ENCODE results near the gene KAT6B. TPM values are rescaled to one million over a fixed set of nuclear protein-coding genes. Genes with fewer than 3 reads are reported as not detected.

Gene KAT6B
- total RNA-seq, 4 donors from 2014 or later: 34.2 to 84.2 (median 47.3) TPM

DNA sequence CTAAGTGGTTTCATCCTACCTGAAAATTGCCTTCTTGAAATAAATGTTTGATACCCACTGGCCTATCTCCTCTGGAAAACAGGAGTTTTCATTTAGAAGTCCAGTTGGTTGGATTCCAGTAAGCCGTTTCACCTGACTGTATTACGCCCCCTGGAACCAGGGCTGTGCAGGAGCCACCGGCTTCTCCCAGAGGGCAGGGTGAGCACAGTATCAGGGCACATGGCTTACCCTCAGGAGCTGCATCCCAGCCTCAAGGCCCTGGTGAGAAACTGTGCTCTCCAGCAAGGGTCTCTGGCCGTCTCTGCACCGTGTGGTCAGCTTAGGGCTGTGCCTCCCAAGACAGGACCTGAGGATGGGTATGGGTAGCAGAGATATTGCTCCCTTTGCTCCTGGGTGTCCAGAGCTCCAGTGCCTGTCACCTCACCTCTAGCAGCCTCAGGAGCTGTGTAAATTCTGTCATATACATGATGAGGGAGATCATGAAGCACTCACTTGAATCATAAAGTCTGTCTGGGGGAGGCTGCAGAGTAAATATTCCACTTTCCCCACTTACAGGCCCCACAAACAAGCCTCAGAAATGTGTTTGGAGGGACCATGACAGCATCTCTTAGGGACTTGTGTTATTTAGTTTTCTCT, 175.4 kb downstream of the KAT6B start:
- Histone ChIP-seq H3K27me3 (no peaks in the 10 kb centered on the region), H3K9me3 (no peaks in the 10 kb centered on the region), H3K27ac (no peak overlapping the region), H3K36me3 (peaks cover 18% of the 10 kb centered on the region), H3K4me3 (no peak overlapping the region), H3K4me1 (no peaks in the 10 kb centered on the region)
- TF ChIP-seq POLR2AphosphoS5 (IDR thresholded peaks at IDR 0.05) (no peak), POLR2A (IDR thresholded peaks at IDR 0.05) (no peak), EP300 (IDR thresholded peaks at IDR 0.05) (no peak)
- TF ChIP-seq, protein P1, sequence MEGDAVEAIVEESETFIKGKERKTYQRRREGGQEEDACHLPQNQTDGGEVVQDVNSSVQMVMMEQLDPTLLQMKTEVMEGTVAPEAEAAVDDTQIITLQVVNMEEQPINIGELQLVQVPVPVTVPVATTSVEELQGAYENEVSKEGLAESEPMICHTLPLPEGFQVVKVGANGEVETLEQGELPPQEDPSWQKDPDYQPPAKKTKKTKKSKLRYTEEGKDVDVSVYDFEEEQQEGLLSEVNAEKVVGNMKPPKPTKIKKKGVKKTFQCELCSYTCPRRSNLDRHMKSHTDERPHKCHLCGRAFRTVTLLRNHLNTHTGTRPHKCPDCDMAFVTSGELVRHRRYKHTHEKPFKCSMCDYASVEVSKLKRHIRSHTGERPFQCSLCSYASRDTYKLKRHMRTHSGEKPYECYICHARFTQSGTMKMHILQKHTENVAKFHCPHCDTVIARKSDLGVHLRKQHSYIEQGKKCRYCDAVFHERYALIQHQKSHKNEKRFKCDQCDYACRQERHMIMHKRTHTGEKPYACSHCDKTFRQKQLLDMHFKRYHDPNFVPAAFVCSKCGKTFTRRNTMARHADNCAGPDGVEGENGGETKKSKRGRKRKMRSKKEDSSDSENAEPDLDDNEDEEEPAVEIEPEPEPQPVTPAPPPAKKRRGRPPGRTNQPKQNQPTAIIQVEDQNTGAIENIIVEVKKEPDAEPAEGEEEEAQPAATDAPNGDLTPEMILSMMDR (IDR thresholded peaks at IDR 0.05): no peak
- no peak for DNase-seq (ENCODE audit: low spot score in 2 of 2)
- 89% methylated on average over 4 of the region's 5 CpGs for WGBS

DNA sequence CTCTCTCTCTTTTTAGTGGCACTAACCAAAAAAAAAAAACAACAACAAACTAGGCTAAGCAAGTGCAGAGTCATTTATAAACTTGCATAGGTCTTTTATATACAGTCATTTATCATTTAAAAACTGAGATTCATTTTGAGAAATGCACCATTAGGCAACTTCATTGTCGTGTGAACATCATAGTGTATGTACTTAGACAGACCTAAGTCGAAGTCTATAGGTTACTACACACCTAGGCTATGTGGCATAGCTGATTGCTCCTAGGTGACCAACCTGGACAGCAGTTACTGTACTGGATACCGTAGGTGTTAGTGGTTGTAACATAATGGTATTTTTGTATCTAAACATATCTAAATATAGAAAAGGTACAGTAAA, 175.9 kb downstream of the KAT6B start:
- Histone ChIP-seq H3K27ac (no peak overlapping the region), H3K4me1 (no peaks in the 10 kb centered on the region), H3K9me3 (no peaks in the 10 kb centered on the region), H3K4me3 (no peak overlapping the region), H3K27me3 (no peaks in the 10 kb centered on the region), H3K36me3 (peaks cover 13% of the 10 kb centered on the region)
- TF ChIP-seq, protein P1 (IDR thresholded peaks at IDR 0.05): no peak
- TF ChIP-seq POLR2A (IDR thresholded peaks at IDR 0.05) (no peak), POLR2AphosphoS5 (IDR thresholded peaks at IDR 0.05) (no peak), EP300 (IDR thresholded peaks at IDR 0.05) (no peak)
- WGBS: 94% methylated on average over 3 of the region's 3 CpGs
- DNase-seq (ENCODE audit: low spot score in 2 of 2): no peak

DNA sequence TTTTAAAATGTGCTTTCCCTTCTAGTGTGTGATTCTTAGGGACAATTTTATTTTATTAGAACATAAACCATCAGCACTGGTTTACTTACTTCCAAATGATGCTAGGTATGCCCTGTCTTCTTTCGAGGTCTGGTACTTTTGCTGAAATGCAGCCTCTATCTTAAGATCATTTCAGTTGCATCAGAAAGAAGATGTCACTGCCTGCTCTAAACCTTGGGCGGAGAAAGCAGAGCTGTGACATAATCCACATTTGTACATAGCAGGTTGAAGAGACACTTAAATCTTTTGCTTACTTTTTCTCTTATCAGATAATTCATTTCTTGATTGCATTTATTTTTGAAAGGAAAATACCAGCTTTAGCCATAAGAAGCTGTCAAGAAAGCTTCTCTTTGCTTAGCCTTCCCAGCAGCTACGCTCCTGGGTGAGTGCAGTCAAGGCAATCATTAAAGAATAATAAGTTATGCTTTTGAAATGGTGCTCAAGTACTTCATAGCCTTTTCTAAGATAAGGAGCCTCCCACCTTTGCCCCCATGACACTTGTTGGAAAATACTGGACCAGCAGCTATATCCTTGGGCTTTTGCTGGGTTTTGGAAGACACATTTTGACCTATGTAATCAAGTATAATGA, 176.7 kb downstream of the KAT6B start:
- 88% methylated on average over 3 of the region's 3 CpGs for WGBS
- Histone ChIP-seq H3K4me3 (no peak overlapping the region), H3K9me3 (no peaks in the 10 kb centered on the region), H3K4me1 (no peaks in the 10 kb centered on the region), H3K27me3 (no peaks in the 10 kb centered on the region), H3K36me3 (peaks cover 8% of the 10 kb centered on the region), H3K27ac (no peak overlapping the region)
- TF ChIP-seq POLR2AphosphoS5 (IDR thresholded peaks at IDR 0.05): no peak
- no peak for TF ChIP-seq POLR2A (IDR thresholded peaks at IDR 0.05)
- TF ChIP-seq, protein P1 (IDR thresholded peaks at IDR 0.05): no peak
- no peak for TF ChIP-seq EP300 (IDR thresholded peaks at IDR 0.05)
- DNase-seq (ENCODE audit: low spot score in 2 of 2): no peak

DNA sequence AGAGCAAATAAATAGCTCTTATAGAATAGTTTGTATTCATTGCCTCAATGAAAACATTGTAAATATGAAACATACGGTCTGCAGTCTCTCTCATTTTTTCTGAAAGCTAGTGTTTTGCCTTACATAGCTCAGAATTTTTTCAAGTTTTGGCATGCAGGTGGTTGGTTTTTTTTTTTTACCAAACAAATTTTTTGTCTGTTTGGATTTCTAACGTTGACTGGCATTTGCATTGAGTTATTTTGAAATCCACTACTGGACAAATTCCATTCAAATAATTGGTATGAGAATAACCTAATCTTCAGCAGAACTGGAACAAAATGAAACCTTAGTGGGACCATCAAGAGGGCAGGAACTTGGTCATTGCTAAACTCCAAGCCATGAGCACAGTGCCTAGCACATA, 177.5 kb downstream of the KAT6B start:
- no peaks in the 10 kb centered on the region for H3K4me1 ChIP-seq
- TF ChIP-seq, protein P1 (IDR thresholded peaks at IDR 0.05): no peak
- TF ChIP-seq EP300 (IDR thresholded peaks at IDR 0.05): no peak
- no peak for TF ChIP-seq POLR2A (IDR thresholded peaks at IDR 0.05)
- no peak for TF ChIP-seq POLR2AphosphoS5 (IDR thresholded peaks at IDR 0.05)
- H3K27me3 ChIP-seq: no peaks in the 10 kb centered on the region
- no peak for DNase-seq (ENCODE audit: low spot score in 2 of 2)
- no peak overlapping the region for H3K27ac ChIP-seq
- H3K4me3 ChIP-seq: no peak overlapping the region
- peaks cover 3% of the 10 kb centered on the region for H3K36me3 ChIP-seq
- H3K9me3 ChIP-seq: no peaks in the 10 kb centered on the region
- WGBS: 54% methylated on average over 2 of the region's 2 CpGs

DNA sequence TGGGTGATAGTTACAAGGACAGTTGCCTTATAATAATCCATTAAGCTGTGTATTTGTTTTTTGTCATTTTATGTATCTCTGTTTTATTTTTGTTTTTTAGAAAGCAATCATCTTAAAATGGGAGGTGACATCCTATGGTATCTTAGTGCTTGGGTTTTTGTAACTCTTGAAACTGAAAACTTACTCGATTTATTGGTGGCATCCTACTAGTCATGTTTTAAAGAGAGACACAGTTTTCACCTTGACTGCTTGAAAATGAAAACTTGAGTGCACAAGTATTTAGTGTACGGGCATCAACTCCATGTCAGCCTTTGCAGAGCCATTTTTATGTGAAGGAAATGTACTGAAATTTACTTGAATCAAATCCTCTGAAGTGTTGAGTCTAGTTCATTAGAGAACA, 181.2 kb downstream of the KAT6B start:
- TF ChIP-seq, protein P1 (IDR thresholded peaks at IDR 0.05): no peak
- TF ChIP-seq EP300 (IDR thresholded peaks at IDR 0.05) (no peak), POLR2A (IDR thresholded peaks at IDR 0.05) (no peak), POLR2AphosphoS5 (IDR thresholded peaks at IDR 0.05) (no peak)
- H3K27me3 ChIP-seq: no peaks in the 10 kb centered on the region
- WGBS: 89% methylated on average over 2 of the region's 2 CpGs

More for the DNA sequence above, 181.2 kb downstream of the KAT6B start:
- no peak overlapping the region for H3K27ac ChIP-seq
- no peaks in the 10 kb centered on the region for H3K9me3 ChIP-seq
- H3K36me3 ChIP-seq: peaks cover 8% of the 10 kb centered on the region
- no peak overlapping the region for H3K4me3 ChIP-seq
- H3K4me1 ChIP-seq: no peaks in the 10 kb centered on the region
- no peak for DNase-seq (ENCODE audit: low spot score in 2 of 2)
